Suprapubic skin (tissue), 3 donors: ENCODE results near the gene USP32.

Experiments
- CTCF ChIP-seq, 2 donors: fragments of 200-600 bp in 1 of 2; fragments of 450-650 bp in 1 of 2; sonication (generic) in 1 of 2; IDR thresholded peaks; one replicate each; pipeline ENCODE4 v1.5.1; 2016 to 2019; ENCODE audit warnings: antibody characterized with exemption in 2 of 2, mild to moderate bottlenecking in 1 of 2, moderate library complexity in 1 of 2
- EP300 ChIP-seq: sonication (generic); formaldehyde crosslinking; IDR thresholded peaks from one replicate; pipeline ENCODE4 v1.6.1; 2017; ENCODE audit warnings: antibody characterized with exemption
- POLR2A ChIP-seq, 2 donors: fragments of 450-650 bp; IDR thresholded peaks; one replicate each; pipeline ENCODE4 v1.6.1; 2017; ENCODE audit warnings: antibody characterized with exemption in 2 of 2, mild to moderate bottlenecking in 2 of 2, moderate library complexity in 2 of 2

GRCh38 chr17:60171753-60172079 lies 220.2 kb downstream of the USP32 start:
- no peak for TF ChIP-seq POLR2A (IDR thresholded peaks at IDR 0.05)
- no peak for TF ChIP-seq EP300
- no peak for TF ChIP-seq CTCF (IDR thresholded peaks at IDR 0.05)
